Measurements from ENCODE around the gene ZW10. TPM values are rescaled to one million over a fixed set of nuclear protein-coding genes. Genes with fewer than 3 reads are reported as not detected.

Gene ZW10
- total and polyA plus RNA-seq, 10 of the 15 experiments (the other 5 are each of a cell fraction or from before 2014, with no cell fraction given): 5.4 to 32.0 (median 17.3) TPM

DNA sequence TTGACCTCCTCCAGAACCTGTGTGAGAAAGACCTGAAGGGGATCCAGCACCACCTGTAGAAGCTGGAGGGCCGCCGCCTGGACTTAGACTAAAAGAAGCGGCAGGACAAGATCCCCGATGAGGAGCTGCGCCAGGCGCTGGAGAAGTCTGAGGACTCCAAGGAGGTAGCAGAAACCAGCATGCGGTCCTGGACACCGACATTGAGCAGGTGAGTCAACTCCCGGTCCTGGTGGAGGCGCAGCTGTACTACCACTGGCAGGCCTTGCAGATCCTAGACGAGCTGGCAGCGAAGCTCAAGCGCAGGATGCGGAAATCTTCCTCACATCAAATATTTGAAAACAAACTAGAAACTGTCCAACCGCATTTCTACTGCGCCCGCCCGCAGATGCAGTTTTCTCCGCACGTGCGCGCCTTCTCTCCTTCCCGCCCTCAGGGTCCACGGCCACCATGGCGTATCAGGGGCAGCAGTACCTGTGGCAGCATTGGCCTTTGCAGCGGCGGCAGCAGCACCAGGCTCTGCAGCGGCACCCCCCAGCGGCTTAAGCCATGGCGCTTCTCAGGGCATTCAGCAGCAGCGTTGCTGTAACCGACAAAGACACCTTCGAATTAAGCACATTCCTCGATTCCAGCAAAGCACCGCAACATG lies 16.3 kb upstream of the ZW10 start:
- H3K27ac ChIP-seq (ENCODE audit: control insufficient read depth, insufficient read depth): no peak overlapping the region
- no peak for TF ChIP-seq MXI1 (IDR thresholded peaks at IDR 0.05; ENCODE audit: low read depth, low read length)
- no peak for TF ChIP-seq CHD4 (IDR thresholded peaks at IDR 0.05)
- TF ChIP-seq HDAC2 (IDR thresholded peaks at IDR 0.05): no peak
- no peak for TF ChIP-seq MYB (IDR thresholded peaks at IDR 0.05; ENCODE audit: borderline replicate concordance, low read depth, low read length)
- TF ChIP-seq EP300 (IDR thresholded peaks at IDR 0.05; ENCODE audit: borderline replicate concordance in 1 of 2, control insufficient read depth in 1 of 2, low read depth in 2 of 2, low read length in 2 of 2): no peak
- no peak for TF ChIP-seq FOS (IDR thresholded peaks at IDR 0.05; ENCODE audit: borderline replicate concordance, extremely low read depth, insufficient read length)
- no peak for TF ChIP-seq POU2F2 (IDR thresholded peaks at IDR 0.05; ENCODE audit: borderline replicate concordance, low read depth, low read length)
- TF ChIP-seq RUNX3 (IDR thresholded peaks at IDR 0.05; ENCODE audit: low read length): no peak
- TF ChIP-seq, protein P1, sequence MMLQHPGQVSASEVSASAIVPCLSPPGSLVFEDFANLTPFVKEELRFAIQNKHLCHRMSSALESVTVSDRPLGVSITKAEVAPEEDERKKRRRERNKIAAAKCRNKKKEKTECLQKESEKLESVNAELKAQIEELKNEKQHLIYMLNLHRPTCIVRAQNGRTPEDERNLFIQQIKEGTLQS (IDR thresholded peaks at IDR 0.05; ENCODE audit: borderline replicate concordance, extremely low read depth, low read depth, low read length): no peak
- TF ChIP-seq, protein P2, sequence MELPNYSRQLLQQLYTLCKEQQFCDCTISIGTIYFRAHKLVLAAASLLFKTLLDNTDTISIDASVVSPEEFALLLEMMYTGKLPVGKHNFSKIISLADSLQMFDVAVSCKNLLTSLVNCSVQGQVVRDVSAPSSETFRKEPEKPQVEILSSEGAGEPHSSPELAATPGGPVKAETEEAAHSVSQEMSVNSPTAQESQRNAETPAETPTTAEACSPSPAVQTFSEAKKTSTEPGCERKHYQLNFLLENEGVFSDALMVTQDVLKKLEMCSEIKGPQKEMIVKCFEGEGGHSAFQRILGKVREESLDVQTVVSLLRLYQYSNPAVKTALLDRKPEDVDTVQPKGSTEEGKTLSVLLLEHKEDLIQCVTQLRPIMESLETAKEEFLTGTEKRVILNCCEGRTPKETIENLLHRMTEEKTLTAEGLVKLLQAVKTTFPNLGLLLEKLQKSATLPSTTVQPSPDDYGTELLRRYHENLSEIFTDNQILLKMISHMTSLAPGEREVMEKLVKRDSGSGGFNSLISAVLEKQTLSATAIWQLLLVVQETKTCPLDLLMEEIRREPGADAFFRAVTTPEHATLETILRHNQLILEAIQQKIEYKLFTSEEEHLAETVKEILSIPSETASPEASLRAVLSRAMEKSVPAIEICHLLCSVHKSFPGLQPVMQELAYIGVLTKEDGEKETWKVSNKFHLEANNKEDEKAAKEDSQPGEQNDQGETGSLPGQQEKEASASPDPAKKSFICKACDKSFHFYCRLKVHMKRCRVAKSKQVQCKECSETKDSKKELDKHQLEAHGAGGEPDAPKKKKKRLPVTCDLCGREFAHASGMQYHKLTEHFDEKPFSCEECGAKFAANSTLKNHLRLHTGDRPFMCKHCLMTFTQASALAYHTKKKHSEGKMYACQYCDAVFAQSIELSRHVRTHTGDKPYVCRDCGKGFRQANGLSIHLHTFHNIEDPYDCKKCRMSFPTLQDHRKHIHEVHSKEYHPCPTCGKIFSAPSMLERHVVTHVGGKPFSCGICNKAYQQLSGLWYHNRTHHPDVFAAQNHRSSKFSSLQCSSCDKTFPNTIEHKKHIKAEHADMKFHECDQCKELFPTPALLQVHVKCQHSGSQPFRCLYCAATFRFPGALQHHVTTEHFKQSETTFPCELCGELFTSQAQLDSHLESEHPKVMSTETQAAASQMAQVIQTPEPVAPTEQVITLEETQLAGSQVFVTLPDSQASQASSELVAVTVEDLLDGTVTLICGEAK (IDR thresholded peaks at IDR 0.05; ENCODE audit: borderline replicate concordance): no peak
- TF ChIP-seq, protein P3, sequence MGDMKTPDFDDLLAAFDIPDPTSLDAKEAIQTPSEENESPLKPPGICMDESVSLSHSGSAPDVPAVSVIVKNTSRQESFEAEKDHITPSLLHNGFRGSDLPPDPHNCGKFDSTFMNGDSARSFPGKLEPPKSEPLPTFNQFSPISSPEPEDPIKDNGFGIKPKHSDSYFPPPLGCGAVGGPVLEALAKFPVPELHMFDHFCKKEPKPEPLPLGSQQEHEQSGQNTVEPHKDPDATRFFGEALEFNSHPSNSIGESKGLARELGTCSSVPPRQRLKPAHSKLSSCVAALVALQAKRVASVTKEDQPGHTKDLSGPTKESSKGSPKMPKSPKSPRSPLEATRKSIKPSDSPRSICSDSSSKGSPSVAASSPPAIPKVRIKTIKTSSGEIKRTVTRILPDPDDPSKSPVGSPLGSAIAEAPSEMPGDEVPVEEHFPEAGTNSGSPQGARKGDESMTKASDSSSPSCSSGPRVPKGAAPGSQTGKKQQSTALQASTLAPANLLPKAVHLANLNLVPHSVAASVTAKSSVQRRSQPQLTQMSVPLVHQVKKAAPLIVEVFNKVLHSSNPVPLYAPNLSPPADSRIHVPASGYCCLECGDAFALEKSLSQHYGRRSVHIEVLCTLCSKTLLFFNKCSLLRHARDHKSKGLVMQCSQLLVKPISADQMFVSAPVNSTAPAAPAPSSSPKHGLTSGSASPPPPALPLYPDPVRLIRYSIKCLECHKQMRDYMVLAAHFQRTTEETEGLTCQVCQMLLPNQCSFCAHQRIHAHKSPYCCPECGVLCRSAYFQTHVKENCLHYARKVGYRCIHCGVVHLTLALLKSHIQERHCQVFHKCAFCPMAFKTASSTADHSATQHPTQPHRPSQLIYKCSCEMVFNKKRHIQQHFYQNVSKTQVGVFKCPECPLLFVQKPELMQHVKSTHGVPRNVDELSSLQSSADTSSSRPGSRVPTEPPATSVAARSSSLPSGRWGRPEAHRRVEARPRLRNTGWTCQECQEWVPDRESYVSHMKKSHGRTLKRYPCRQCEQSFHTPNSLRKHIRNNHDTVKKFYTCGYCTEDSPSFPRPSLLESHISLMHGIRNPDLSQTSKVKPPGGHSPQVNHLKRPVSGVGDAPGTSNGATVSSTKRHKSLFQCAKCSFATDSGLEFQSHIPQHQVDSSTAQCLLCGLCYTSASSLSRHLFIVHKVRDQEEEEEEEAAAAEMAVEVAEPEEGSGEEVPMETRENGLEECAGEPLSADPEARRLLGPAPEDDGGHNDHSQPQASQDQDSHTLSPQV (IDR thresholded peaks at IDR 0.05): no peak
- TF ChIP-seq MEF2B (IDR thresholded peaks at IDR 0.05; ENCODE audit: partially characterized antibody, poor library complexity, severe bottlenecking): no peak
- intact Hi-C loops (cut with micrococcal nuclease; ENCODE audit: unreplicated experiment) (no loop called here), in situ Hi-C loops (cut with MboI) (no loop called here)
- no peak overlapping the region for H3K4me2 ChIP-seq (ENCODE audit: control insufficient read depth, insufficient read depth)
- BruUV-seq (replicated peaks): no TSS peak
- 81% methylated on average over 28 of the region's 35 CpGs for WGBS (ENCODE audit: insufficient coverage, insufficient replicate concordance, low lambda C conversion rate, missing lambda C conversion rate)
- FAIRE-seq: no peak
- H3K27me3 ChIP-seq (replicated peaks in 1 of 2; ENCODE audit: control insufficient read depth in 2 of 2, insufficient read depth in 2 of 2, low read length in 1 of 2): peaks cover 0 to 3% of the 10 kb centered on the region in 2 experiments; a peak in 1 of 4 replicates
- H3K9me3 ChIP-seq (replicated peaks; ENCODE audit: control insufficient read depth, insufficient read depth, low read length): no peaks in the 10 kb centered on the region
- no peak overlapping the region for H3K4me3 ChIP-seq
- ChIA-PET POLR2A (no interaction called here), SMC1A (ENCODE audit: uncharacterized antibody, unreplicated experiment) (no interaction called here), CTCF (no interaction called here), RAD21 (ENCODE audit: unreplicated experiment) (no interaction called here)
- H3K9ac ChIP-seq (ENCODE audit: control insufficient read depth, insufficient read depth, low read length): no peak overlapping the region
- H2AFZ ChIP-seq (ENCODE audit: control insufficient read depth, low read depth, low read length): no peak overlapping the region
- H3K4me1 ChIP-seq (ENCODE audit: control insufficient read depth, insufficient read depth, low read length): no peaks in the 10 kb centered on the region
- no peak for ATAC-seq
- no peak for DNase-seq (ENCODE audit: low read depth, low spot score)
- H3K36me3 ChIP-seq (ENCODE audit: control insufficient read depth in 2 of 2, insufficient read depth in 2 of 2, low read length in 1 of 2): no peaks in the 10 kb centered on the region
- H4K20me1 ChIP-seq (ENCODE audit: control insufficient read depth, insufficient read depth): no peaks in the 10 kb centered on the region
- H3K79me2 ChIP-seq (ENCODE audit: control insufficient read depth, insufficient read depth, low read length): no peaks in the 10 kb centered on the region

All from GM12878 (cell line).